HG03469 (cell line): Measurements from ENCODE around the gene RUSF1.
A peak's percentile ranks its signal among the peaks of the same experiment; 100 is the strongest.
"Not testable (repeated sequence)": the region's sequence is repeated elsewhere in the genome, so short reads cannot be mapped to it uniquely, and the experiment has no call there.

Experiments used
- ATAC-seq: cut with Tn5 transposase; IDR thresholded peaks from one replicate; pipeline ENCODE4 v1.9.1; 2021; ENCODE audit warnings: mild to moderate bottlenecking, moderate library complexity, moderate number of reproducible peaks; ENCODE audit not compliant: unreplicated experiment

RUSF1 gene

DNA sequence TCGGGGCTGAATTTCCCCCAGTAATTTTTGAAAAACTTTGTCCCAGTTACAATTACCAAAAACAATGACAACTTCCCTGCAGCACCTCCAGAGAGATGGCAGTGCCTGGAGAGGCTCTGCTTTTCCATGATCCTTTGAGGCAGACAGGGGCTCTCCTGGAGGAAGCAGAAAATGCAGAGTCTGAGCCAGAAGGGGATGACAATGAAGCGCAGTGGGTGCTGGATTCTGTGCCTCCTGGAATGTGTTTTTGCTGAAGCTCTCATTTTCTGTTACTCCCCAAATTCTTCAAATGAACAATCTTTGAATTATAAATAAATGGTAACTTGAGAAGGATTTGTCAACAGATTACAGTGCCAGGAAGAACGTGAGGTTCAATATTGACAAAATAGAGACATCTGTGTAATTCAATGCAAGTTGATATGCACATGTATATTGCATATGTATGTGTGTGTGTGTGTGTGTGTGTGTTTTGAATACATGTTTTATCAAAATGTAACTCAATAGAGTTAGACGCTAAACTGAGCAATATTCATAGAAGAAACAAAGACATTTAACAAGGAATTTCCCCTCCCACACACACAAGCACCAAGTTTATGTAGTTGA is 9.7 kb upstream of the RUSF1 start:
- ATAC-seq = no peak

DNA sequence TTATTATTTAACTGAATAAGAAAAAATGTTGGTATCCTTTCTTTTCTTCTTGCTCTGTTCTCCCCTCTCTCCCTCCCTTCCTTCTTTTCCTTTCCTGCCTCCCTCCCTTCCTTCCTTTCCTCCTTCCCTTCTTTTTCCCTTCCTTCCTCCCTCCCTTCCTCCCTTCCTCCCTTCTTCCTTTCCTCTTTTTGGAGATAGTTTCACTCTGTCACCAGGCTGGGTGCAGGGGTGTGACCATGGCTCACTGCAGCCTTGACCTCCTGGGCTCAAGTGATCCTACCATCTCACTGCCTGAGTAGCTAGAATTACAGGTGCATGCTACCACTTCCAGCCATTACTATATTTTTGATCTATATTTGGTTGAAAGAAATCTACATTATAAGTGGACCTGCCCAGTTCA is 5.7 kb upstream of the RUSF1 start:
- ATAC-seq = no peak

DNA sequence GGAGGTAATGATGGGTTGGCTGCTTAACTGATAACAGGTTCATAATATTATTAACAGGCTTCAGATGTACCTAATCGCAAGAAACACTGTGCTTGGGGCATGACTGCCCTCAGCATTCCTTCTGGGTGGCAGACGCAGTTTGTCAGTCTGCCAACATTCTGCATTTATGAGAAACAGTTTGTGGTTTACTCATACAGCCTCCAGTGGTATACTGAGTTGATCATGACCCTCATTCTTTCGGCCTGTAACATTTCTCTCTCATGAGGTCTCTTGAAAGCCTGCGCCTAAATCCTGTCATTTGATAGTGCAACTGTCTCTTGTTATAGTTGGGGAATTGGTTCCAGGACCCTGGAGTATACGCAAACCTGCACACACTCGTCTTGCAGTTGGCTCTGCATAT is 4.9 kb upstream of the RUSF1 start:
- ATAC-seq = no peak

DNA sequence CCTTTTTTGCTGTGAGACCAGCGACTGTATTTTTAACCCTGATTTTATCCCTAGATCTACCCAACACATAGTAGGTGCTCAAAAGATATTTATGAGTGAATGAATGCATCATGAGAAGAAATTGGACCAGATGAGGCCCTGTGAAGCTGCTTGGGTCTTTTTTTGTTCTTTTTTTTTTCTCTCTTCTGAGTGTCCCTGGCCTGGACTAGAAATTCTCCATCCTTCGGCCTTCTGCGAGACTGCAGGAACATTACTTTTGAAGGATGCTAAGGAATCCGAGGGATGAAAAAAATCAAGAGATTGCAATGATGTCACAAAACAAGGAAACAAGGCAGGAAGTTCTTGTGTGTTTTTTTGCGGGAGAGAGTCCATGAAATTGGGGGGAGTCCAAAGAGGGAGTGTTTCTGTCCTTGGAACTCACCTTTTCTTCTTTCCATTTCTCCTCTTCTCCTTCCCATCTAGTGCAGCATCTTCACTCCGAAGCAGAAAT is 560 bp upstream of the RUSF1 start:
- ATAC-seq = no peak

DNA sequence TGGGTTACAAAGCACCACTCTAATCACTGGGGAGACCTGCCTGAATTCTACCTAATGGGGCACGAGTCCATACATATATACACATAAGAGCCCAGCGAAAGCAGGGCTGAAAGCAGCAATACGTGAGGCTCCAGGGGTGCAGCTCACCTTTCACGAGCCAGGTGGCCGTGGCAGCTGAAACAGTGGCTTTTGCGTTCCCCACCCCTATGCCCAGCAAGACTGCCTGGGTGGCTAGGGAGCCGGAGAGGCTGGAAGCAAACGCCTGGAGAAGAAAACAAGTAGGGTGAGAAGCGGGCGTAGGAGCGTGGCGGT is 618 bp downstream of the RUSF1 start:
- ATAC-seq = no peak

DNA sequence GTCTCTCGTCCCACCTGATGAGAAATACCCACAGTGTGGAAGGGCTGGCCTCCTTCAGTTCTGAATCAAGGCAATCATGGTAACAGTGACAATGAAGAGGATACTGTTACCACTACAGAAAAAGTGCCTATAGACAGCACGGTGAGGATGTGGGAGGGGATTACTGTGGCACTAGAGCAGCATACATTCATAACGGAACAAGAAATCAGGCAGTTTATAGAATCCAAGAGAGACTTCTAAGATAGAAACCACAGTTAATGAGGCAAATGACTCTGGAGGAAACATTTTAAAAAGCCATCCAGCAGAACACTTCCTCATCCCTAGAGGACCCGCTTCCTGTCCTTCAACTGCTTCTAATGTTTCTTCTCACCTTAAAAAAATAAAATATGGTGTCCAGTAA is 2.7 kb downstream of the RUSF1 start:
- ATAC-seq = peak; percentile 65

DNA sequence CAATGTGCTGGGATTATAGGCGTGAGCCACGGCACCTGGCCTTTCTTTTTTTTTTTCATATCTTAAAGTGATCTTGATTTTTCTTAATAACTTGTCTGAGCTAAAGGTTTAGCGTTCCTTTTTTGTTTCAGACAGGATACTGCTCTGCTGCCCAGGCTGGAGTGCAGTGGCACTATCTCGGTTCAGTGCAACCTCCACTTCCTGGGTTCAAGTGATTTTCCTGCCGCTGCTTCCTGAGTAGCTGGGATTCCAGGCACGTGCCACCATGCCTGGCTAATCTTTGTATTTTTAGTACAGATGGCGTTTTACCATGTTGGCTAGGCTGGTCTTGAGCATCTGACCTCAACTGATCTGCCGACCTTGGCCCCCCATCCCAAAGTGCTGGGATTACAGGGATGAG is 4.0 kb downstream of the RUSF1 start:
- ATAC-seq = no peak

DNA sequence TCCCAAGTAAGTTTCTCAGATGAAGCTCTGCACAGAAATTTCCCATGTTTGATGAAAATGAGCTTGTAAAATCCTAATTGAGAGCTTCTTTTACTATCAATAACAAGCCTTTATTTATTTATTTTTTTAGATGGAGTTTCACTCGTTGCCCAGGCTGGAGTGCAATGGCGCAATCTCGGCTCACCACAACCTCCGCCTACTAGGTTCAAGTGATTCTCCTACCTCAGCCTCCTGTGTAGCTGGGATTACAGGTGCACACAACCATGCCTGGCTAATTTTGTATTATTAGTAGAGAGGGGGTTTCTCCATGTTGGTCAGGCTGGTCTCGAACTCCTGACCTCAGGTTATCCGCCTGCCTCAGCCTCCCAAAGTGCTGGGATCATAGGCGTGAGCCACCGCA is 4.6 kb downstream of the RUSF1 start:
- ATAC-seq = not testable (repeated sequence)

DNA sequence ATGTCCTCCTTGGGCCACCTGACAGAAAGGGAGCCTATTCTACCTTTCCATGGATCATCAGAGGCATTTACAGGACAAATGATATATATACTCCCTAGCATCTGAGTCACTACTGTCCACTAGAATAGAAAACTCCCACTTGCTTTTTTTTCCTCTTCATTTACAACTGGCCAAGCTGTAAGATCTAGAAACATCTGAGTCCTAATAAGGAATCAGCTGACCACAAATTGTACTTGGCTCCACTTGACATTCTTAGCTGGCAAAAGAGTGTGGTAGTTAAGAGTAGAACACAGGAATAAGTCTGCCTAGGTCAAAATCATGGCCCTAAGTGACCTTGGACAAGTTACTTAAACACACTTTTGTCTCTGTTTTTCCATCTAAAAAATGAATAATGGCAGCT is 5.2 kb downstream of the RUSF1 start:
- no peak for ATAC-seq

DNA sequence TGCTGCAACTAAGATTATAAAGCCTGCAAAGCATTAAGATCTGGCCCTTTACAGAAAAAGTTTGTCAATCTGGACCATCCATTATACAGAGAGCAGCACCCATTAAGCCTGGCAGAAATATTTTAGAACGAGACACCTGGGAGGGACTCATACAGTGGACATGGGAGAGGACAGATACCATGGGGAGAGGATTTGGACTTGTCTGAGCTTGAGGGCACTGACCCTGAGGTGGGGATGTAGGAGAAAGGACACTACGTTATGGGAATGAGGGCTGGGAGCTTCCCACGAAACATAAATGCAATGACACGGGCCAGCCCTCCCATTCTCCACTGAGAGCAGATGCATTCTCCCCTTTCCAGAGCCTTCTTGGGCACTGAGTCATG is 6.2 kb downstream of the RUSF1 start:
- no peak for ATAC-seq

DNA sequence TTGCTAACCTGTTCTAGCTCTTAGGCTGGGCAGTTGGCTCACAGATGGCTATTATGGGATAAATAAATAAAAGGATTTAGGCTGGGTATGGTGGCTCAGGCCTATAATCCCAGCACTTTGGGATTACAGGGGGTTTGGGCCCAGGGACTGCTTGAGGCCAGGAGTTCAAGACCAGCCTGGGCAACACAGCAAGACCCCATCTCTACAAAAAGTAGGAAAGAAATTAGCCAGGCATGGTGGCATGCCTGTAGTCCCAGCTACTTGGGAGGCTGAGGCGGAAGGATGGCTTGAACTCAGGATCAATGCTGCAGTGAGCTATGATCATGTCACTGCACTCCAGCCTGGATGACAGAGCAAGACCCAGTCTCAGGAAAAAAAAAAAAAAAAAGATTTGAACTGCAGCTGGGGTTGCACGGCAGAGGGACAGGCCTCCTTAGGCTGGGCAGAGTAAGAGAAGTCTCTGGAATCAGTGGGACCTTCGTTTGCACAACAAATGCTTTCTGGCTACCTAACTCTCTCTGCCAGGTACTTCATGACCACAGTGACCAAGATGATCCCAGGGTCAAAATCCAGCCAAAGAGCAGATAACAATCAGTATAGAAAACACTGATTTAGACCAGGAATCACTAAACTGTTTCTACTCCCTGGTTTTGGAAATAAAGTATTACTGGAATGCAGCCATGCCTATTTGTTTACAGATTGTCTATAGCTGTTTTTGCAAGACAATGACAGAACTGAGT is 6.8 kb downstream of the RUSF1 start:
- ATAC-seq = no peak

DNA sequence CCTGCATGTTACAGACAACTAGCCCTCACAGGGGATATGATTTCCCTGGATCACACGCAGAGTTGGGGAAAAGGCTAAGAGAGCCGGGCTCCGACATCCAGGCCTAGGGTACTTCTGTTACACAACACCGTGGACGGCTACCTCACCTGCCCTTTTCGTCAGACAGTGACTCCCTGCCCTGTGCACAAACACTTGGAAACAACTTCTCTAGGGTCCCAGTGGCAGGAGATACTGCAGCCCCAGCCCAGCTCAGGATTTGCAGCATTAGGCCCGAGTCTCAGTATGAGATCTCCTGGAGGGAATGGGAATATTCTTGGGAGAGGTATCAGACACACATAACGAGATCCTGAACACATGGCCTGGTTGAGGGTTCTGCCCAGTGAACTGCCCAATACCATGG is 8.3 kb downstream of the RUSF1 start:
- no peak for ATAC-seq

DNA sequence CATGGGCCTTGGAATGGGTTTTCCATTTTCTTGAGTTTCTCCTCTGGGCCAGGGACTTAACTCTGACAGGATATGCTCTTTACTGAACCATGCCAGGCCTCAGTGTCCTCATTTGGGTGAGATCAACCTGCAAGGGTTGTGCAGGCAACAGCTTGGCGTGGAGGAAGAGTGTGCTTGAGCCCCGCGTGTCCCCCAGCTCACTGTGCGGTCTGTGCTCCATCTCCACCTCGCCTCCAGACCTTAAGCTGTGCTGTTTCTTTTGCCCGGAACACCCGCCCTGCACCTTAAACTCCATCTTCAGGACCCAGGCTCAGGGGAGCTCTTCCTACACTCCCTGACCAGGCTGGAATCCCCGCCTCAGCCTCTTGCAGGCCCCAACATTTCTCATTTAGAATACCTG is 9.7 kb downstream of the RUSF1 start:
- no peak for ATAC-seq

DNA sequence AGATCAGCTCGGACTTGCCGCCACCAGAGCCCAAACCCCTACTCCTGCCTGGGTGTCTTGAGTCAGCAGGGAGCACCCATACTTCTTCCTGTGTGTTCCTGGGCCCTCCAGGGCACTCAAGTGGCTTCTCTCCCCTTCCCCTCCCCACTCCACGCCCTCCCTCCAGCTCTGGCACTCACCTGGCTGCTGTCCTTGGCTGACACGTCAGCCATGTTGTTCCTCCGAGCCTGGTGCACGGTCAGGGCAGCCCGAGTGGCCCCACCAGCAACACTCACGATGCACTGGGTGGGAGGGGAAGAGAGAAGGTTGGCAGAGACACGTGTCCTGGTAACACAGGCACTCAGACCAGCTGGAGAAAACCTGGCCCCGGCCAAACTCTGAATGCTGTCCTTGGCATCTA is 11.5 kb downstream of the RUSF1 start:
- ATAC-seq = no peak

DNA sequence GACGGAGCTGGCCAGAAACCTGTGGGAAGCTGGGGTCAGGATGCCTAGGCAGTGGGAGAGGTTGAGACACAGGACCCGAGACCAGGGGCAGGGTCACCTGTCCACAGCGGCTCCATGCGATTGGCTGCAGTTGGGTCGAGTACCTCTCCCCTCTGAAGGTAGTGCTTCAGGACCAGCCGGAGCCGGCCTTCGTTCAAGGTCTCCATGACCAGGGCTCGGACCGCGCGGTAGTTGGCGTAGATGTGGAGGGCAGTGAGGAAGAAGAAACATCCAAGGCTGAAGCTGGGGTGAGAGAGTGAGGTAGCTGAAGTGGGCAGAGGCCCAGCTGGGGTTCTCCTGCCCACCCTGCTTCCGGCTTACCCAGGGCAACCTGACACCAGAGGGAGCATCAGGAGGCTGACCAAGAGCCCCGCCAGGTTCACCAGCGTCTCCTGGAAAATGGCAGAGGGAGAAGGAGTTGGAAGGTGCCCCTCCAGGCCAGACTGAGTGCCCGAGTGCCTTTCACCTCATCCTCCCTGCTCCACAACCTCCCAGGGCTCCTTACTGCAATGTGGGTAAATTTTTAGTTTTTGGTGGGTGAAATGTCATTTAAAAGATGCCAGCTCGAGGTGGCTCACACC is 14.6 kb downstream of the RUSF1 start:
- ATAC-seq = no peak

DNA sequence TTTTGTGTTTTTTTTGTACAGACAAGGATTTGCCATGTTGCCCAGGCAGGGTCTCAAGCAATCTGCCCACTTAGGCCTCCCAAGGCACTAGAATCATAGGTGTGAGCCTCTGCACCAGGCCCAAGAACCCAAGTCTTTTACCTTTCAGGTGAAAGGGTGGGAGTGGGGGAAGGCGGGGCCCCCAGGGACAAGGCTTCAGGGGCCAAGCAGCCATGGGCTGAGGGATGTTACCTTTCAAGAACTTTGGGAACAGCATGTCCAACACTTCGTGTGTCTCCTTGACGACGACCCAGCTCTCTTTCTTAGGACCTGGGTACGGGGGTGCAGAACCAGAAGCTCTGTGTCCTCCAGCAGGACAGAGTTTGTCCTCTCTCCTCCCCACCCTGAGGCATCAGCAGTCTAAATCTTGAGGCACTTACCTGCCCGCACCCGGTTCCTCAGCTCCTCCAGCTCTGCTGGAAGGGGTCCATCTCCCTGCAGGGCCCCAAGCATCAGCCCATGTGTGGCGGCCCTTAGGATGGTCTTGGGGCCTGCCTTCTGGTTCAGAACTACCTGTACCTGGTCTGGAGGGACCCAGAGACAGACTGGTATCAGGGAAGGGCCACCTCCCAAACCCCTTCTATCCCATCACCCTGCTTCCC is 16.3 kb downstream of the RUSF1 start:
- no peak for ATAC-seq

DNA sequence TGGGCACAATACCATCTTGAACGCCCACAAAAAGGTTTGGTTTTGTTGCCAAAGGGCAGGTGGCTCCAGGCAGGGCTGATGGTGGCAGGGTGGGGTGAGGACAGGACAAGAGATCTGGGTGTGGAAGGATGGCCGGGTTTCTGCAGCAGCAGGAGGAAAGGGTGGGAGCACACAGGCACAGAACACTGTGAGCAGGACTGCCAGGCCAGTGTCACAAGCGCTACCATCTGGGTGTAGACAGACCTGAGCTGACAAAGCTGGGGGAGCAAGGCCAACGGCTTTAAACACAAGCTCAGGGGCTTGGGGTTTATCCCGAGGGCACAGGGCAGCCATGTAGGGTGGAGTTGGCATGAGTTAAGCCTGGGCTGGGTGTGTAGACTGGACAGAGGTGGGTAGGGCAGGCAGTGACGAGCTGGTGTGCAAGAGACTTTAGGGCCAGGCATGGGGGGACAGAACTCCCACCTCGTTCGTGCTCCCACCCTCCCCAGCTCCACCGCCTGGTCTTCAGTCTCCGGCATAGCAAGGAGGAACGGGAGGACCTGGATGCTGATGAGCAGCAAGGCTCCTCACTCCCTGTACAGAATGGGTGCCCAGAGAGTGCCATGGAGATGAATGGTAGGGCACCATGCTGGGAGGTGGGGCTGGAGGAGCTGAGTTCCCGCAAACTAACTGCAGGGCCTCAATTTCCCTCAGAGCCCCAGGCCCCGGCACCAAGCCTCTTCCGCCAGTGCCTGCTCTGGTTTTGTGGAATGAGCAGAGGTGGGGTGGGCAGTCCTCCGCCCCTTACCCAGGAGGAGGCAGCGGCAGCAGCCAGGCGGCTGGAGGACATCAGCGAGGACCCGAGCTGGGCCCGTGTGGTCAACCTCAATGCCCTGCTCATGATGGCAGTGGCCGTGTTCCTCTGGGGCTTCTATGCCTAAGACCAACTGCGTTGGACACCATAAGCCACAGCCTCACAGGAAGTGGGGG is 18.3 kb downstream of the RUSF1 start:
- no peak for ATAC-seq

DNA sequence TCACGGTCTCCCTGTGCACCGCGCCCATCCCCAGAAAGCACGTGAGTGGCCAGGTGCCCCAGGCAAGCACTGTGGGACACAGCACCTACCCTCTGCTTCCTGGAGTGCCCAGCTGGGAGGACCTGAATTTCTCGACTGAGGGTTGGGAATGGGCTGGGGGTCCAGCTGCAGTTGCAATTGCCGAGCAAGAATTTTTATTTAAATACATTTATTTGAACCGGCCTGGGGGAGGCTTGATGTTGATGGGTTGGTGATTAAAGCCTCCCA is 19.0 kb downstream of the RUSF1 start:
- ATAC-seq = no peak

DNA sequence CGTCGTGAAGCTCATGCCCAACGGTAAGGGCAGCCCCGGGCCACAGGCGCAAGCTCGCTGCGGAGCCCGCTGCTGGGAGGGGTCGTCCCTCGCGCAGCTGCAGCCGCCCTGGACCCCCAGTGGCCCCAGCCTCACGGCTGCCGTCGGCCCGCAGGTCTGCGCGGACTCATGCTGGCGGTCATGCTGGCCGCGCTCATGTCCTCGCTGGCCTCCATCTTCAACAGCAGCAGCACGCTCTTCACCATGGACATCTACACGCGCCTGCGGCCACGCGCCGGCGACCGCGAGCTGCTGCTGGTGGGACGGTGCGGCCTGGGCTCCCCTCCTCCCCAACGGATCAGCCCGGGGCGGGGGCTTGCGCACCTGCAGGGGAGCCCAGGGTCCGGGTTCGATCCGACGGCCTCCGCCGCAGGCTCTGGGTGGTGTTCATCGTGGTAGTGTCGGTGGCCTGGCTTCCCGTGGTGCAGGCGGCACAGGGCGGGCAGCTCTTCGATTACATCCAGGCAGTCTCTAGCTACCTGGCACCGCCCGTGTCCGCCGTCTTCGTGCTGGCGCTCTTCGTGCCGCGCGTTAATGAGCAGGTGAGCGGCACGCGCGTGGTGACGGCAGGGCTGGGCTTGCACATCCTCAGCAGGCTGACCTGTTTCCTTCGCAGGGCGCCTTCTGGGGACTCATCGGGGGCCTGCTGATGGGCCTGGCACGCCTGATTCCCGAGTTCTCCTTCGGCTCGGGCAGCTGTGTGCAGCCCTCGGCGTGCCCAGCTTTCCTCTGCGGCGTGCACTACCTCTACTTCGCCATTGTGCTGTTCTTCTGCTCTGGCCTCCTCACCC is 19.5 kb downstream of the RUSF1 start:
- ATAC-seq = no peak

DNA sequence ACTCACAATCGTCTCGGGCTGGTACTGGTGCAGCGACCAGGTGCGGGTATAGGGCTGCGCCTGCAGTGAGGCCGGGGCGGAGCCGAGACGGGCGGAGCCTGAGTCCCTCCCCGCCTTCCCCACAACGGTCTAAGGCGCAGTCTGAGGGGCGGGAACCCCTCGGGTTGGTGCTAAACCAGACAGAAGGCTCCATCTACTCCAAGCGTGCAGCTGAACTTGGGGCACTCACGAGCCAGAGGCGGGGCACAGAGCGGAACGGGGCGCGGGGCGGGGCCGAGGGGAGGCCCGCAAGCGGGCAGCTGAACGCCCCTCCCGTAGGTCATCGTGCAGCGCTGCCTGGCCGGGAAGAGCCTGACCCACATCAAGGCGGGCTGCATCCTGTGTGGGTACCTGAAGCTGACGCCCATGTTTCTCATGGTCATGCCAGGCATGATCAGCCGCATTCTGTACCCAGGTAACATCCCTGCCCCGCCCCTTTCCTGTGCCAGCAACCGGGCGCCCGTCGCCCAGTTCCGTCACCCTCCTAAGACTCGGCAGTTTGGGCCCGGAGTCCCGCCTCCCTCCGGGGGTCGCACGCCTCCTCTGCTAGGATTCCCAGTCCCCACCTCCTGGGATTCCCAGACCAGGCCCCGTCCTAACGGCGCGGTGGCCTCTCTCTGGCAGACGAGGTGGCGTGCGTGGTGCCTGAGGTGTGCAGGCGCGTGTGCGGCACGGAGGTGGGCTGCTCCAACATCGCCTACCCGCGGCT is 20.3 kb downstream of the RUSF1 start:
- ATAC-seq = peak; percentile 59
